Cardiac muscle cell (in vitro differentiated cells and primary cell): Measurements from ENCODE around the gene MPHOSPH10. TPM values are rescaled to one million over a fixed set of nuclear protein-coding genes. Genes with fewer than 3 reads are reported as not detected.
A peak's percentile ranks its signal among the peaks of the same experiment; 100 is the strongest.
"Not testable (repeated sequence)": the region's sequence is repeated elsewhere in the genome, so short reads cannot be mapped to it uniquely, and the experiment has no call there.

Experiments used
- DNase-seq, 2 donors: peaks; one replicate each; pipeline versions ENCODE4 v3.0.0 to v3.0.0-alpha.2; 2010 to 2017; ENCODE audit warnings: low read depth in 1 of 2, low spot score in 1 of 2
- H3K27ac ChIP-seq: fragments of 200-600 bp; sonication (generic); 2 replicates; pipeline ENCODE4 v1.5.1; 2016
- H3K27me3 ChIP-seq: fragments of 200-600 bp; sonication (generic); 2 replicates; pipeline ENCODE4 v1.6.0; 2016; ENCODE audit warnings: control low read depth
- H3K36me3 ChIP-seq: fragments of 200-600 bp; sonication (generic); 2 replicates; pipeline ENCODE4 v1.5.1; 2016; ENCODE audit warnings: control low read depth
- H3K4me1 ChIP-seq: fragments of 200-600 bp; sonication (generic); 2 replicates; pipeline ENCODE4 v1.8.1; 2017; ENCODE audit warnings: low read depth, mild to moderate bottlenecking, mixed run types
- H3K4me3 ChIP-seq: fragments of 200-600 bp; sonication (generic); 2 replicates; pipeline ENCODE4 v1.5.1; 2016; ENCODE audit warnings: mild to moderate bottlenecking
- H3K9me3 ChIP-seq: fragments of 200-600 bp; sonication (generic); 2 replicates; pipeline ENCODE4 v1.5.1; 2017; ENCODE audit warnings: low read depth, mild to moderate bottlenecking, control low read depth
- CTCF ChIP-seq: IDR thresholded peaks from 2 replicates; pipeline ENCODE4 v1.5.1; 2012; ENCODE audit warnings: low read depth, mild to moderate bottlenecking, low read length
- polyA plus RNA-seq: library from polyadenylated mRNA; unstranded; fragments of >200 nt; fragmentation: Nextera tagmentation; extraction: Ambion mirVana; gene quantifications from 2 replicates; pipeline ENCODE4 v1.2.1, GENCODE V29; 2016
- total RNA-seq: library from RNA; depleted of rRNA; stranded (reverse); fragments of >200 nt; gene quantifications from 2 replicates; pipeline ENCODE4 v1.2.3, GENCODE V29; 2016

The MPHOSPH10 gene
- total RNA-seq, result 20.8 and 33.1 TPM in 2 replicates
- polyA plus RNA-seq, result 32.7 and 37.7 TPM in 2 replicates

DNA sequence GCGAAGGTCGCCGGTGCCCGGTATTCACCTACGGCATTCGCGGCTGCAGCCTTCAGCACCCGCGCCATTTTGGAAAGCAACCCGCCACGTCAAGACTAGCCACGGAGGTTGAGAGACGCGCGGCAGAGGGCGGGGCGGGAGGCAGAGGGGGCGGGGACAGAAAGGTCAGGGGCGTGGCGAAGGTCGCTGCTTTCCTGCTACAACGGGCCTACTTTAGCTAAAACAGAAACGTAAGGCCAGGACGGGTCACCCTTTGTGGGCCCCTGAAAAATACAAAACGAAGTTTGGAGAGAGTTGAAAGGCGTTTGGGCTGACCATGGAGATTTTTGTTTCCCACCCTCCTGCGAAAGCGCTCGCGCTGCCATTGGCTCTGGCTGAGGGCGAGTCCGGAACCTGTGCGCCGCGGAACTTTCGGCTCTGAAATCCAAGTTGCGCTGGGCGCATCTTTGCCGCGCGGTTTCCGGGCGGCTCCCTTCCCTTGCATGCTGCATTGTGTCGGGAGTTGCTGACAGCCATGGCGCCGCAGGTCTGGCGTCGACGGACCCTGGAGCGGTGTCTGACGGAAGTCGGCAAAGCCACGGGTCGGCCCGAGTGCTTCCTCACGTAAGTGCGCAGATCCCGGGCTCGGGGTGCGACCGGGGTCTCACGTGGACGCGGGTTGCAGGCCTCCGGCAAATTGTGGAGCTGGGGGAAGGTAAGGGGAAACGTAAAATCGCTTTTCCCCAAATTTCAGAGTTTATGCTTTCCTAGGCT is at the start of gene MPHOSPH10, which contains the start of gene MCEE:
Gene MPHOSPH10 (plus strand): TSS at position 483 of the 753 bp plus-strand sequence. CDS start 32 bp downstream, at position 515.
Gene MCEE (minus strand): TSS at position 78 of the 753 bp plus-strand sequence. CDS start 10 bp downstream, at position 68.
- Histone ChIP-seq H3K27me3 (no peaks in the 10 kb centered on the region), H3K4me1 (no peaks in the 10 kb centered on the region), H3K27ac (peak within 1 kb of the TSS; percentile 97), H3K9me3 (no peaks in the 10 kb centered on the region), H3K4me3 (peak within 1 kb of the TSS; percentile 74), H3K36me3 (peaks cover 19% of the 10 kb centered on the region)
- DNase-seq, result peak; percentile 94 to 95
- no peak for TF ChIP-seq CTCF

GRCh38 chr2:71082402-71083252 is 47.8 kb upstream of the MPHOSPH10 start:
- DNase-seq, result no peak
- no peak overlapping the region for H3K4me3 ChIP-seq
- peaks cover 3% of the 10 kb centered on the region for H3K36me3 ChIP-seq
- H3K9me3 ChIP-seq, result no peaks in the 10 kb centered on the region
- no peaks in the 10 kb centered on the region for H3K27me3 ChIP-seq
- H3K4me1 ChIP-seq, result no peaks in the 10 kb centered on the region
- no peak overlapping the region for H3K27ac ChIP-seq
- no peak for TF ChIP-seq CTCF

- H3K36me3 ChIP-seq, H3K4me1 ChIP-seq, H3K27me3 ChIP-seq, H3K9me3 ChIP-seq, H3K27ac ChIP-seq, H3K4me3 ChIP-seq, DNase-seq: not testable (repeated sequence)
Observed at GRCh38 chr2:71083297-71083696, 47.1 kb upstream of the MPHOSPH10 start.

DNA sequence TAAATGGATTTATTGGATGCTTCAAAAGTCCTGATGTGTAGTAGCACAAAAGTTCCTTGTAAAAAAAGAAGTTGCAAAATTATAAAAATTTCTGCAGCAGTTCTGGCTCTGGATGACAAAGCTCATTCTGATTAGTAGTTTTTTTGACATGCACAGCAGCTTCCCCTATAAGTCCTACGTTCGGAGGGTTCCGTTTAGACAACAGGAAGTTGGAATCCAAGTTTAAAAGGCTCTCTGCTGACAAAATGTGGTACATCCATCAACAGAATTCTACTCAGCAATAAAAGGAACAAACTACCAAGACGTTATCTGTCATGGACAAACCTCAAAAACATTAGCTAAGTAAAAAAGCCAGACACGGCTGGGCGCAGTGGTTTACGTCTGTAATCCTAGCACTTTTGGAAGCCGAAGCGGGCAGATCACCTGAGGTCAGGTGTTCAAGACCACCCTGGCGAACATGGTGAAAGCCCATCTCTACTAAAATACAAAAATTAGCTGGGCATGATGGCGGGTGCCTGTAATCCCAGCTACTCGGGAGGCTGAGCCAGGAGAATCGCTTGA is 46.6 kb upstream of the MPHOSPH10 start:
- not testable (repeated sequence) for H3K36me3 ChIP-seq, DNase-seq, H3K27ac ChIP-seq, H3K4me3 ChIP-seq, H3K9me3 ChIP-seq, H3K4me1 ChIP-seq, H3K27me3 ChIP-seq

GRCh38 chr2:71085325-71086003 is 45.0 kb upstream of the MPHOSPH10 start:
- not testable (repeated sequence) for H3K4me3 ChIP-seq, H3K36me3 ChIP-seq, DNase-seq, H3K9me3 ChIP-seq, H3K27ac ChIP-seq, H3K4me1 ChIP-seq, H3K27me3 ChIP-seq

DNA sequence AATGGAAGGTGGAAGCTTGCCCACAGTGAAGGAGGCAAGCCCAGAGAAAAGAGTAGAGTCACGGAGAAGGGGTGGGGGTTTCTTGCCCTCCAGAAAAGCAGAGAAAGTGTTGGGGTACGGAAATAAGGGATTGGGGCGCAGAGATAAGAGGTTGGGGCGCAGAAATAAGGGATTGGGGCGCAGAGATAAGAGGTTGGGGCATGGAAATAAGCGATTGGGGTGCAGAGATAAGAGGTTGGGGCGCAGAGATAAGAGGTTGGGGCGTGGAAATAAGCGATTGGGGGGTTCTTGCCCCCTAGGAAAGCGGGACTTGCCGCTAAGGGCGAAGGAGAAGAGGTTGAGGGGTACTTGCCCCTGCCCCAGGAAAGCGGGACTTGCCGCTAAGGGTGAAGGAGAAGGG is 41.0 kb upstream of the MPHOSPH10 start:
- H3K4me3 ChIP-seq, DNase-seq, H3K27ac ChIP-seq, H3K9me3 ChIP-seq, H3K27me3 ChIP-seq, H3K4me1 ChIP-seq, H3K36me3 ChIP-seq: not testable (repeated sequence)

DNA sequence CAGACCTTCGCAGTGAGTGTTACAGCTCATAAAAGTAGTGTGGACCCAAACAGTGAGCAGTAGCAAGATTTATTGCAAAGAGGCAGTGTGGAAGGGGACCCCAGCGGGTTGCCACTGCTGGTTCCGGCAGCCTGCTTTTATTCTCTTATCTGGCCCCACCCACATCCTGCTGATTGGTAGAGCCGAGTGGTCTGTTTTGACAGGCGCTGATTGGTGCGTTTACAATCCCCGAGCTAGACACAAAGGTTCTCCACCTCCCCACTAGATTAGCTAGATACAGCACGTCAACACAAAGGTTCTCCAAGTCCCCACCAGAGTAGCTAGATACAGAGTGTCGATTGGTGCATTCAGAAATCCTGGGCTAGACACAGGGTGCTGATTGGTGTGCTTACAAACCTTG is 38.6 kb upstream of the MPHOSPH10 start:
- not testable (repeated sequence) for H3K27me3 ChIP-seq, H3K9me3 ChIP-seq, H3K27ac ChIP-seq, H3K4me3 ChIP-seq, H3K4me1 ChIP-seq, DNase-seq, H3K36me3 ChIP-seq

DNA sequence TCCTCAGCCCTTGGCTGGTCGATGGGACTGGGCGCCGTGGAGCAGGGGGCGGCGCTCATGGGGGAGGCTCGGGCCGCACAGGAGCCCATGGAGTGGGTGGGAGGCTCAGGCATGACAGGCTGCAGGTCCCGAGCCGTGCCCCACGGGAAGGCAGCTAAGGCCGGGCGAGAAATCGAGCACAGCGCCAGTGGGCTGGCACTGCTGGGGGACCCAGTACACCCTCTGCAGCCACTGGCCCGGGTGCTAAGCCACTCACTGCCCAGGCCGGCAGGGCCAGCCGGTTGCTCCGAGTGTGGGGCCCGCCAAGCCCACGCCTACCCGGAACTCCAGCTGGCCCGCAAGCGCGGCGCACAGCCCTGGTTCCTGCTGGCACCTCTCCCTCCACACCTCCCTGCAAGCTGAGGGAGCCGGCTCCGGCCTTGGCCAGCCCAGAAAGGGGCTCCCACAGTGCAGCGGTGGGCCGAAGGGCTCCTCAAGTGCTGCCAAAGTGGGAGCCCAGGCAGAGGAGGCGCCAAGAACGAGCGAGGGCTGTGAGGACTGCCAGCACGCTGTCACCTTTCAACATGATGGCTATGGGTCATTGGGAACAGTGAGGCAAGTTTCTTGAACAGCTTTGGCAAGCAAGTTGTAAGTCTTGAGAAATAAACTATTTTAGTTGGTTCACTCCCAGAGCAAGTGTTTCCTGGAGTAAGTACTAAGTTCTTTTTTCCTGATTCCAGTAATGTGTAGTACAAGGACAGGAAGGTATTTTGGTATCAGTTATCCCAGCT is 37.8 kb upstream of the MPHOSPH10 start:
- not testable (repeated sequence) for H3K27ac ChIP-seq, H3K36me3 ChIP-seq, DNase-seq, H3K27me3 ChIP-seq, H3K9me3 ChIP-seq, H3K4me1 ChIP-seq, H3K4me3 ChIP-seq
